DMS53 treated with DMSO at 0.1 percent for 48 hours (cell line): Measurements from ENCODE around the gene PDE3B.

ENCODE experiments used
- DNase-seq: peaks from one replicate; lab custom pipeline; 2025; ENCODE audit not compliant: unreplicated experiment; lab: John Stamatoyannopoulos, UW

The PDE3B gene

GRCh38 chr11:14914536-14914935, 270.9 kb downstream of the PDE3B start:
- no peak for DNase-seq

DNA sequence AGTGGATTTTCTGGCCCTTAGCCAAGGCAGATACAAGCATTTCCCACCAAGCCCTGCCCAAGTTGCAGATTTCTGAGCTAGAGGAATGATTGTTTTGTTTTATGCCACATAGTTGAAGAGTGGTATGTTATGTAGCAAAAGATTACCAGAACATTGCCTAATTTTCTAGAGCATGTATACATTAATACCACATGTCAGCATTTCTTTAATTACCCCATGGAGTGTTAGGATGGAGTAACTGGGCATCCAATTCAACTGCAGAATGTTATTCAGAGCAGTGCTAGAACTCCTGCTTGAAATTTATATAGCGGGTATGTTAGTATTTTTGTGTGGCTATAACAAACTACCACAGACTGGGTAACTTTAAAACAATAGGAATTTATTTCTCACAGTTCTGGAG, 272.8 kb downstream of the PDE3B start:
- DNase-seq, result no peak
